Hematopoietic multipotent progenitor cell treated with erythropoietin and hydrocortisone succinate and interleukin-3 and kit ligand, for 4 days (in vitro differentiated cells): ENCODE data around the gene PTPRZ1.

Experiments used
- DNase-seq: peaks from one replicate; pipeline ENCODE4 v3.0.0-alpha.2; 2015

The PTPRZ1 gene

DNA sequence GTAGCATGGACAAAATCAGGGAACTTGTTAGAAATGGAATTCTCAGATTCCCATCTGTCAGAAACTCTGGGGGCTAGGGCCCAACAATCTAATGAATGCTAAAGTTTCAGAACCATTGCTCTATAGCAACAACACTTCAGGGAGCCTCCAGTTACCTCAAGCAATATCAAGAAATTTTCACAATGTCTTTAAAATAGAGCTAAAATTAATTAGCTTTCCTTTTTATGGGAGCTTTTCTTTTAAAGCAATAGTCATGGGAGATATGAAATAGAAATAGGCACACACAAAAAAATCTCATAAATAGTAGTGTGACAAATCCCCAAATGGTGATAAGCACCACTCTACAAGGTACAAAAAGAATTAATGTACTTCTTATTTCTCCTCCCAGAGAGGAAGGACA, 190.2 kb downstream of the PTPRZ1 start:
- no peak for DNase-seq

DNA sequence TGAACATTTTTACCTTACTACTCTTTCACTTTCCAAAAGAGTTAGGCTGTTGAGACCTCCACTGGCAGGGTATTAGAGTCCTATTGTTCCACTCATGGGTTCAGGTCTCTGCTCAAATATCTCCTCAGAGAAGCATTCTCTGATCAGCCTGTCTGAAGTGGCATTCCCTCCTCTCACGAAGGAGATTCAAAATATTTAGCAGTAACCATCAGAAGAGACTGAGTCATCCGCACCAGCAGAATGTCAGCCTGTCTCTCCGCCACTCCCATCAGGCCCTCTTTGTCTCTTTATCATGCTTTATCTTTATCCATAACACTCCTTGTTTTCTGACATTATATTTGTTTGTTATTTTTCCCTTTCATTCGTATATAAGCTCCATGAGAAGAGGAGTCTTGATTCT, 192.0 kb downstream of the PTPRZ1 start:
- DNase-seq: no peak

DNA sequence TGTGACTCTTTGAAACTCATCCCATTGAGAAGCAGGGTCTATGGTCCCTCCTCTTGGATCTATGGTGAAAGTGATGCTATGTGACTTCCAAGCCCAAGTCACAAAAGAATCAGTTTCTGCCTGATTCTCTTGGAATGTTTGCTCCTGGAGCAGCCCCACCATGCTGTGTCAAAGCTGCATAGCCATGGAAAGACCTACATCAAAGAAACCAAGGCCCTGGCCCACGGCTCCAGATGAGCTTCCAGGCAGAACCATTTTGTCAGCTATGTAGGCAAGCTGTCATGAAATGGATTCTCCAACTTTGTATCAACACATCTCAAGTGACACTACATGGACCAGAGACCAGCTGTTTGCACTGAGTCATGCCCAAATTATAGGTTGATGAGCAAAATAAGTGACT, 194.1 kb downstream of the PTPRZ1 start:
- no peak for DNase-seq

- DNase-seq: no peak
These were observed 195.1 kb downstream of the PTPRZ1 start for GRCh38 chr7:122068046-122068445.

- DNase-seq: no peak
These were observed 196.0 kb downstream of the PTPRZ1 start for GRCh38 chr7:122068999-122069398.

- no peak for DNase-seq
These were observed 197.1 kb downstream of the PTPRZ1 start for GRCh38 chr7:122070062-122070461.

- no peak for DNase-seq
These were observed 197.9 kb downstream of the PTPRZ1 start for GRCh38 chr7:122070834-122071233.

DNA sequence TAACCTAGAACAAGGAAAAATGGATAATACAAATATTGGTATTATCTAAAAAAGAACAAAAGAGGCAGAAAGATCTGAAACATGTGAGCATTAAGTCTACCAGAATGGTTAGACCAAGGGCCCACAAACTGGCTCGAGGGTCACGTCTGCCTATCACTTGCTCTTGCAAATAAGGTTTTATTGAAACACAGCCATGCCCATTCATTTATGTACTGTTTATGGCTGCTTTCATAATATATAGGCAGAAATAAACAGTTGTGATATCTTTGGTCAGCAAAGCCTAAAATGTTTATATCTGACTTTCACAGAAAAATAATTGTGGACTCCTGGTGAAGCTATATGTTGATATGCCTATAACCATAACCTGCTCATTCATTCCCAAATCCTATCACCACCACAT, 199.3 kb downstream of the PTPRZ1 start:
- no peak for DNase-seq

GRCh38 chr7:122072924-122073599, 200.1 kb downstream of the PTPRZ1 start:
- no peak for DNase-seq

- DNase-seq: no peak
These were observed 200.7 kb downstream of the PTPRZ1 start for GRCh38 chr7:122073635-122074034.

DNA sequence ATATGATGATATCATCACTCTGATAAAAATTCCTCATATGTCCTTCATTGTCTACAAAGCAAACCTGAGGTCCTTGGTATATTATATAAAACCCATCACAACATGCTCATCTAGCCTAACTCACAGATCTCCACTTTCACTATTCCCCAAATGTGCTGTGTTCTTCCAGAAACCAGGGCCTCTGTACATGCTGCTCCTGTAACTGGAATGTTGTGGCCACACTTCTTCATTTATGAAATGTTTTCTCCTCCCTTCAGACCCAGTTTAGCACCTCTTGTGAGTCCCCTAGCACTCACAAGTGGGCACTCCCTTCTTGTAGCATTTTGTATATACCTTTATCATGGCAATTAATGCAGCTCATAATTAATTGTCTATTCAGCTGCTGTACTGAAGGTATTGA, 209.2 kb downstream of the PTPRZ1 start:
- DNase-seq: no peak

- no peak for DNase-seq
These were observed 209.7 kb downstream of the PTPRZ1 start for GRCh38 chr7:122082670-122083069.

DNA sequence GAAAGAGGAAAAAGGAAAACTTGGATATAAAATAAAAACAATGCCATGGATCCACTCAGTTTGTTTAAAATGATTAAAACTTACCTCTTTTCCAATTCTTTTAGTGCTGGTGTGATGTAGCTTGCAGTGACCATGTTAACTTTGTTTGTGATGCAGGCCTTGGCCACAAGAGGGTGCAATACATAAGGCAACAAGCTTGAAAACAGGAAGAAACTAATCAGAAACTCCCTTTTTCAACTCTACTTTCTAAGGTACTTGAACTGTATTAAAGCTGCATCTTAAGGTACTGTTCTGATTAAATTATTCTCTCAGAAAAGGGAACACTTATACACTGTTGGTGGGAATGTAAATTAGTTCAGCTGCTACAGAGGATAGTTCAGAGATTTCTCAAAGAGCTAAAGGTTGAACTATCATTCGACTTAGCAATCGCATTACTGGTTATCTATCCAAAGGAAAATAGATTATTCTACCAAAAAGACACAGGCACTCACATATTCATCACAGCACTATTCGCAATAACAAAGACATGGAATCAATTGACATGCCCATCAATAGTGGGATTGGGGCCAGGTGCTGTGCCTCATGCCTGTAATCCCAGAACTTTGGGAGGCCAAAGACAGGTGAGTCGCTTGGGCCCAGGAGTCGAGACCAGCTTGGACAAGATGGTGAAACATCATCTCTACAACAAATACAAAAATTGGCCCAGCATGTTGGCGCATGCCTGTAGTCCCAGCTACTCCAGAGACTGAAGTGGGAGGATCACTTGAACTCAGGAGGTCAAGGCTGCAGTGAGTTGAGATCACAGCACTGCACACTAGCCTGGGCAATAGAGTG, 220.2 kb downstream of the PTPRZ1 start:
- DNase-seq: peak; percentile 88

DNA sequence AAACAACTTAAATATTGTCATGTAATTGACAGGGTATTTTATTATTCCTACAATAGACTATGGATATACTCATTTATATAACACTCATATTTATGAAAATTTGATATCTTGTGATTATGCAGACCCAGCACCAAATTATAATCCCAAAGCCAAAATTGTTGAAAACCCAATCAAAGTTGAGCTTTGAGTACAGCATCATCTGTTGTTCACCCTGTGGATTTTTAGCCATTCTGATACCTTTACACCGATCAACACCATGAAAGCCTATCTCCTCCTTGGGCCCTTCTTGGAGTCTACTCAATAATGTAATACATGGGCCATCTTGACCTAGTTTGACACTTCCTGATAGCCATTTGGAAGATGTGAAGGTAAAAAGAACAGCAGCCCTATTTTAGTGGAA, 221.6 kb downstream of the PTPRZ1 start:
- no peak for DNase-seq

DNA sequence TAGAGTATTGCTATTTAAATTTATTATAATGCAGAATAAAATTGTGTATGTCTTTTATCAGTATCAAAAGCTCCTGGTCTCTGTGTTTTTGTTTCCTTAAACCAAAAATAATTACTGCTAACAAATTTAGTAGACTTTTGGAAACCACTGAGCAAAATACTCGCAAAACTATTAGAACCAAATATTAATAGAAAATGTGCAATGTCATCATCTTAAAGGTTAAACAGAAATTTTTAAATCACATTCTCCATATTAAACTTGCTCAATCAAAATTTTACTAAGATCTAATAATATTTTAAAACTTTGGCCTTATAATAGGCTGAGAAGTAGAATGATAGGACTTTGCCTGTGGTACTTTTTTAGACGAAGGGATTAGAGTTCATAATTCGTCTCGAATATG, 222.7 kb downstream of the PTPRZ1 start:
- no peak for DNase-seq

DNA sequence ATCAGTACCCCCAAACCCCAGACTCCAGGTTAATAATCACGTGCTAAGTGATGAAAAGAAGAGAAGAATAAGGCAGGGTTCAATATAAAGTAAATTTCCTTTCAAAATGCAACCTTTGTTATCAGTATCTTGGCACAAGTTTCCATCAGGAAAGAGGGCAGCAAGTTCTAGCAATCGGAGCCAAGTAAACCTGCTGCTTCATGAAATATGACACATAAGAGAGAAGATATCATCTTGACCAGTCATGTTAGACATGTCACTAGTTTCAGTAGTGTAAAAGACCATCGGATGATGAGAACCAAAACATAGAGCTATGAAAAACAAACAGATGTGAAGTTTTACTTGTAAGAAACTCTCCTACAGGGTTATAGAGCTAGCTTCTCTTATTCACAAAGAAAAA, 227.1 kb downstream of the PTPRZ1 start:
- peak; percentile 3 for DNase-seq

DNA sequence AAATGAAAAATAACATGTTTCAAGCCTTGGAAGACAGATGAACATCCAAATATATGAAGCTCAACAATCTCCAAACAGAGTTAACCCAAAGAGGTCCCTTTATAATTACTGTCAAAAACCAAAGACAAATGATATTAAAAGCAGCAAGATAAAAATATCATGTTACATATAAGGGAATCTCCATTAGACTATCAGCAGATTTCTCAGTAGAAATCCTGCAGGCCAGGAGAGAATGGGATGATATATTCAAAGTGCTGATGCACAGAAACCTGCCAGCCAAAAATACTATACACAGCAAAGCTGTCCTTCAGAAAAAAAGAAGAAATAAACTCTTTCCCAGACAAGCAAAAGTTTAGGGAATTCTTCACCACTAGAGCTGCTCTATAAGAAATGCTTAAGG, 230.1 kb downstream of the PTPRZ1 start:
- no peak for DNase-seq
